HG02884 (cell line): Measurements from ENCODE around the gene SPINK8.
"Not testable (repeated sequence)": the region's sequence is repeated elsewhere in the genome, so short reads cannot be mapped to it uniquely, and the experiment has no call there.

Source experiments
- ATAC-seq: cut with Tn5 transposase; IDR thresholded peaks from one replicate; pipeline ENCODE4 v1.9.1; 2021; ENCODE audit warnings: mild to moderate bottlenecking, moderate library complexity; ENCODE audit not compliant: unreplicated experiment

The SPINK8 gene

DNA sequence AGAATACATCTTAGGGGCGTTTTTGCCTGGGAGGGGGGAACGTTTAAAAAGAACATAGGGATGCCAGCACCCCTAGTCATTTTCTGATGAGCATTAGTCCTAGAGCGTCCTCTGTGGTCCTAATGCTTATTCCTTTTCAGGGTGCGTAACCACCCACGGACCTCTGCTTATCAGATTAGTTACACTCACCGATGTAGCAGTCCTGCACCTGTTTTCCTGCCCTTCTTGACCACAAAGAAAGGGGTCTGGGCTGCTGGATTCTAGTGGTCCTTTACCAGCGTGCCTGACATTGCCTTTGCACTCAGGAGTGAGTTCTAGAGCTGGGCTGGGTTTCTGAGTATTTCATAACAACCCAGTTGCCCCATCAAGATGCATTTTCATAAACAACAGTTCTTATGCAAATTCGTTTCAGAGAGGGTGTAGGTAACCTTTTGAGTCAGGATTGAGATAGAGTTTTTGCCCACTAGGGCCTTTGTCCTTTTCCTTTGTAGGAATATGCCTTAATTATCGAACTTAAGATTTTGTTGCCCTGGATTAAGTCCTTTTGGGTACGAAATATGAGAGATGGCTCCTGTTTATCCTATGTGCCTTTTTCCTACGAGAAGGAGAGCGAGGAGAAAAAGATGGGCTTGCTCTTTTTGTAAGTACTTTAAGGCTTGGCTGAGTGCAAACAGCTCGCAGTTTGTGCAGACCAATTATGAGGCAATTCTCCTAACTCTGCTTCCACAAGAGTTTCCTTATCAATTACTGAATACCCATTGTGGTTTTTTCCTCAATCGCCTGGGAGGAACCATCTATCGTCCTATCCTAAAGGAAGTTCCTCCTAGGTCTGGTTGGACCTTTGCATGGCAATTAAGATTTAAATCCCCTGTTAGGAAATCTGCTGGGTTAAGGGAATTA, at the start of gene SPINK8:
SPINK8 (minus strand) TSS at position 316 of the 900 bp plus-strand sequence. CDS start 5,320 bp downstream, outside the sequence.
- not testable (repeated sequence) for ATAC-seq

DNA sequence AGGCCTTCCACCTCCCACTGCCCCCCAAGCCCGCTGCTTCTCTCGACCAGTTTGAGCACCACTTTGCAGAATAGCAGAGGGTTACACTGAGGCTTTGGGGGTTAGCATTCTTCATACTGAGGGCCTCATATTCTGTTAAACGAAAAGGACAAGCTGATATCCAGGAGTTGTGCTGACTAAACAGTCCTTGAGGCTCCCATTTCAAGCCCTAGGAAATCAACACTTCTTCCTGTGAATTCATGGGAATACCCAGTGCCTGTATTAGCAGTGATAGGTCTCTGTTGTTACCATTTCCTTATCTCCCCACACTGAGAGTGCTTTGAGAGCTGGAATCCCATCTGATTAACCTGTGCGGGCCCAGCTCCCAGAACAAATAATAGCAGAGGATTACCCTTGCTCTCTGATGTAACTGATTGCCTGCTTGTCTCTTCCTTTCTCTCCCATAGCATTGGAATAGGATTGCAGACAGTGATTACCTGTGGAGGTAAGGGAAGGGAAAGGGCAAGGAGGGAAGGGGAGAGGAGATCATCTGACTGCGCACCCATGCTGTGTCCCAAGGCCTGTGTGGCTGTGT, 39.5 kb upstream of the SPINK8 start:
- no peak for ATAC-seq

GRCh38 chr3:48372377-48372770, 38.9 kb upstream of the SPINK8 start:
- no peak for ATAC-seq

DNA sequence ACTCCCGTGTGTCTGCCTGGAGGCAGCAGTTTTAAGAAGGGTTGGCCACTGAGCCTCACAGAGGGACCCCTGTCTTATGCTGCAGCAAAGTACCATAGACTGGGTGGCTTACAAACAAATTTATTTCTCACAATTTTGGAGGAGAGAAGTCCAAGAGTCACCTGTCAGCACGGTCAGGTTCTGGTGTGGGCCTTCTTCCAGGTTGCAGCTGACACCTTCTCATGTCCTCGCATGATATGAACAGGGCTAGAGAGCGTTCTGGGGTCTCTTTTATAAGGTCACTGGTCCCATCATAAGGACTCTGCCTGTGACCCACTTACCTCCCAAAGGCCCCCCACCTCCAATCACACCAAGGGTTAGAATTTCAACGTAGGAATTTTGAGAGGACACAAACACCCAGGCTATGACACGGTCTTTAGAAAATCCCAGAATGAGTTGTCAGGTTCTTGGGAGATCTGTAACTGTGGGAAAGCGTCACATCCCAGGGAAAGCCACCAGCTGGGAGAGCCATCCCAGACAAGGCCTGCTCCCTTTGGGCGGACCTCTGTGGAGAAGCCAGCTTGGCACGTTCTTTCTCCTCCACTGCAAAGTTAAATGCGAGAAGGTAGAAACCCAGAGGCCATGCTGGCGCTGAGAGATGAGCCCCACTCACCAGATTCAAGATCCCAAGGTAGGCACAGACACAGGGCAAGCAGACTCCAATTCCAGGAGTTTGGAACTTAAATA, 38.4 kb upstream of the SPINK8 start, which contains the start of gene FBXW12:
FBXW12 (plus strand) TSS at position 569 of the 726 bp plus-strand sequence. CDS start 549 bp downstream, outside the sequence.
- no peak for ATAC-seq

DNA sequence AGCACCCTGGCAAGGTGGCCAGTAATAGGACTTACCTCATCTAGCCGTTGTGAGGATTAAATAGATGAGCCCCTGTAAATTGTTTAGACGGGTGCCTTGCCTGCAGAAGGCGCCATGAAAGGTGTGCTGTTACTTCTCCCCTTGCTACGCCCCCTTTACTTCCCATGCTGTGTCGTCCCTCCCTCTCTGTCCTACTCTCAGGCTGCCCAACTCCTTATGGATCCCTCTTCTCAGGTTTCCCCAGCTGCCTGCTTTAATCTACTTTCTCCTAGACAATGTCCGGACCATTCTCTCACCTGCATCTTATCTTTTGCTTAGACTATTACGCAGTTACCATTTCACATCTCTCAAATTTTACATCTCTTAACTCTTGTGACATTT, 36.9 kb upstream of the SPINK8 start:
- ATAC-seq: no peak

DNA sequence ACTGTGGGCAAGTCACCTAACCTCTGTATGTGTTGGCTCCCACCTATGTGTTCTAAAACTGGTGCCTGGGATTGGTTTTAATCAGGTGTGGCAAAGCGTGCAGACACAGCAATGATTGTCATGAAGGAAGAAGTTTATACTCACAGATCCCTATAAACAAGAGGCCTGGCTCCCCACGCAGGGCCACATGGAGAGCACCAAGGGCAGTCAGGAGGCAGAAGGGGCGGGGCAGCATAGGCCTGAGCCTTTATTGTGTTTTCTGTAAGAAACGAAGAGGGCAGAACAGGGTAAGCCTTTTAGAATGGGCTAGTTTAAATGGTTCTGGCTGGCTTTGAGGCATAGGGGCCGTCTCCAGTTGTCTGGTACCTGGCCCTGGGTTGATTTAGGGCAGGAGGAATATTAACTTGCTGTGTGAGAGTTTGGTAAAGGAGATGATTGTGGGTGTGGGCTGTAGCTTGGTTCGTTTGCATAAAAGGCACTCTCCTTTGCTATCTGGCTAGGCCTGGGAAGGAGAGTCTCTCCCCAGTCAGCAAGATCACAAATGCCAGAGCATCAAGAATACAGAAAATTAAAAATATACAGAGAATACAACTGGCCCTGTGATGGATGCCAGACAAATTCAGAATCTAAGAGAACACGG, 36.4 kb upstream of the SPINK8 start:
- ATAC-seq: no peak

GRCh38 chr3:48367201-48367600, 33.7 kb upstream of the SPINK8 start:
- no peak for ATAC-seq

DNA sequence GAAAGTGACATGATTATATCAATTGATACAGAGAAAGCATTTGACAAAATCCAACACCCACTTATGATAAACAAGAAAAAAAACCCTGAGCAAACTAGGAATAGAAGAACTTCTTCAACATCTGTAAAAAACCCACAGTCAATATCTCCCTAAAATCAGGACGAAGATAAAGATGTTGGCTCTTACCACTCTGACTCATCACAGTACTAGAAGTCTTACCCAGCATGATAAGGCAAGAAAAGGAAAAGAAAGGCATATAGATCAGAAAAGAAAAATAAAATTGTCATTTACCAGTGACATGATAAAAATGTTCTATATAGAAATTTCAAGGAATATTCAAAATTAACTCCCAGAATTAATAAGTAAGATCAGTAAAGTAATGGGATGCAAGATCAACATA, 31.4 kb upstream of the SPINK8 start:
- ATAC-seq: no peak

DNA sequence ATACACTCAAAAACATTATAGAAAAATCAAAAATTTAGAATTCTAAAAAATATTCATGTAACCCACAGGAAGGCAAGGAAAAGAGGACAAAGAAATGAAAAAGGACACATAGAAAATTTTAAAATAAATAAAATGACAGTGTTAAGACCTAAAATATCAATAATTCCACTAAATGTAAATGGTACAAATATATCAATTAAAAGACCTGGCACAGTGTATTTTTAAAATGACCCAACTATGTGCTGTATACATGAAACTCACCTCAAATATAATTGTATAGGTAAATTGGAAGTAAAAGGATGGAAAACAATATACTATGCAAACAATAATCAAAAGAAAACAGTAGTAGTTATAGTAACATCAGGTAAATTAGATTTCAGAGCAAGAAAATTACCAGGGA, 28.5 kb upstream of the SPINK8 start:
- ATAC-seq: no peak

DNA sequence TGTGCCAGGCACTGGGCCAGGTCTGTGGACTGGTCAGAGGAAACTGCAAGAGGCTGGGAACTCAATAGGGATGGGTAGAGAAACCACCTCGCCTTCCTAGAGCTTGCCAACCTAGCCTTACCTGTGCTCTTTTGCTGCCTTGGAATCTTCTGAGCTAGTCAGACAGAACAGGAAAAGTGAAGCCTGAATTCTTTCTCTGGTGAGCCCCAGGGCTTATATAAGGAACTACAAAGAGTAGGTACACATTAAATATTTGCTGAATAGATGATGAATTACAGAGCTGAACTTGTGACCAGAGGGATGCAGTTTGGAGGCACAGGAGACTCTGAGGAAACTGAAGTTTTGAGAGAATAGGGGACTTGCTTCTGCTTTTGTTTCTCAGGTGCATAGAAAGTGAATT, 23.0 kb upstream of the SPINK8 start:
- ATAC-seq: no peak

GRCh38 chr3:48353987-48354386, 20.5 kb upstream of the SPINK8 start:
- ATAC-seq: no peak

- no peak for ATAC-seq
Measured at GRCh38 chr3:48352546-48352945, 19.1 kb upstream of the SPINK8 start.

- ATAC-seq: no peak
Measured at GRCh38 chr3:48347500-48347899, 14.0 kb upstream of the SPINK8 start.

DNA sequence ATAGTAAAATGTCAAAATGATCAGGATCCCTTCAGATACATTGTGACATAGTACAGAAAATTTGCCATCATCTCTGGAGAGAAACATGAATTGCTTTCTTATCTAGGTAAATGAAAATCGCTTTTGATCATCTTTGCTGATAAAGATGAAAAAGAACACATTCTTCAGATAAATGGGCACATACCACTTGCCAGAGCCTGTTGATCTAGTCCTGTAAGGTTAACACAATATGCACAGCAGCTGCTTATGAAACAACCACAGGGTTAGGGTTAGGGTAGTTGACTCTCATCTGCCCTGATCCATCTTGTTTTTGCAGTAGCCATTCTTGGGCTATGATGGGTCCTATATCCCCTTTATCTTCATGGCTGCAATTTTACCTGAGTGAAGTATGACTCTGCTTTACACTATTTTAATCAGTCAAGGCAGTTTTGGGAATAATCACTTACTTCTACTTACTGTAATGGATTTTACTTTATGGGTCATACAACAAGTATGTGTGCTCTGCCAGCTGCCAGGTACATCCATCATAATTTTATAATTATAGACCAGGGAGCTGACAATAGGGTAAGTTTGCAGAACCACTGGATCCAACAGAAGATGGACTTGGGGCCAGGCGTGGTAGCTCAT, 12.6 kb upstream of the SPINK8 start:
- ATAC-seq: no peak

DNA sequence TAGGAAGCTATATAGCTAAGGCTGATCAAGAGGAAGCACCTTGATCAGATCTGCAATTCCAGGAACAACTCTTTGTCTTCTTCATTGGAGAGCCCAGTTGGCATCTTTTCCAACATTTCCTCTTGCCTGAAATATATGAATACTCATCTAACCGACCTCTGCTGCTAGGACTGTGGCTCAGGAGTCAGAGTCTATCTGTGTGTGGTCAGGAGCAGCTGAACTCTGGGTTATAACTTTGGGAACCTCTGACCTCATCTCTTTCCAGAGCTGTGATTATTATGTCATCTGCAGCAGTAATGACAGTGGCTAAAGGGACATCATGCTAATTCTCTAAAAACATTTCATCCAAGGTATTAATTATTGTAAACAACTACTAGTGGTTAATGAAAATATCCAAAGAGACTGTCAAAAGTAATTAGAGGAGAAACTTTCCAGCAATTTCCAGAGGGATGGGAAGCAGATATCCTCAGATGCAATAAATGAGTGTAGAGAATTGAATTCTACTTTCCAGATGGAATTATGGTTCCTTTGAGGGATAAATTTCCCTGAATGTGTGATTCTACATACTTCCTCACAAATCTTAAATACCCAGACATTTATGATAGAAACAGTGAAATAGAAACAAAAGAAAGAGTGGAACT, 11.5 kb upstream of the SPINK8 start:
- no peak for ATAC-seq

DNA sequence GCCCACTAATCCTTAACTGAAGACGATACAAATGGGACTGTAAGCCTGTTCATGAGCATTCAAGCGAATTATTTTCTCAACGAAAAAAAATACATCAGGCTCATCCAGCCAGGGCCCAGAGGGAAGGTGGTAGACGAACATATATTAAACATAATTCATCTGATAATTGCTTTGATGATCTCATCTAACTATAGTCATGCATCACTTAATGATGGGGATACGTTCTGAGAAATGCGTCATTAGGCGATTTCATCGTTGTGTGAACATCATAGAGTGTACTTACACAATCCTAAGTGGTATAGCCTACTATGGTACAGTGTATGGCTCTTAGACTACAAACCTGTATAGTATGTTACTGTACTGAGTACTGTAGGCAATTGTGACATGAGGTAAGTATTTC, 10.0 kb upstream of the SPINK8 start:
- ATAC-seq: no peak

DNA sequence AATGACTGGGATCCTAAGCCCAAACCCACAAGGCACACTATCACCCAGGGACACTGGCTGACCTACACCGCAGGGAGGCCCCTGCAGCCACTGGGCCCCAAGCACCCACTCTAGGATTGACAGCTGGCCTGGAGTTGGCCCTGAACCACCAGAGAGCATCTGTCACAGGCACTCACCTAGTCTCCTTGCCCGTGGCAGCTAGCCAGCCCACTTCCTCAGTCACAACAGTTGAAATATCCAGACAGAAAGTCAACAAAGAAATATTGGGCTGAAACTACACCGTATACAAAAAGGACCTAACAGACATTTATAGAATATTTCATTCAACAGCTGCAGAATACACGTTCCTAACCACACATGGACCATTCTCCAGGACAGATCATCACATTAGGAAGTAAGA, 5.2 kb upstream of the SPINK8 start:
- no peak for ATAC-seq

DNA sequence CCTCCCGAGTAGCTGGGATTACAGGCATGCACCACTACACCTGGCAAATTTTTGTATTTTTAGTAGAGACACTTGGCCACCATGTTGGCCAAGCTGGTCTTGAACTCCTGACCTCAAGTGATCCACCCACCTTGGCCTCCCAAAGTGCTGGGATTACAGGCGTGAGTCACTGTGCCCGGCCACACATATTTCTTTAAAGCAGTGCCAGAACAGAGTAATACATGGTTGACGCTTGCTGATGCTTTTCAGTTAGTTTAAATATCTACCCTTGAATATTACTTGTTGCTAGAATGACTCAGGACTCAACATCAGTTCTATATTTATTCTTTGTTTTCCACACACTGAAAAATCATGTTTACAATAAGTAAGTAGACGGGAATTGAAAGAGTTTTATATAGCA, 4.1 kb upstream of the SPINK8 start:
- ATAC-seq: not testable (repeated sequence)

GRCh38 chr3:48335286-48335685, 1.8 kb upstream of the SPINK8 start:
- ATAC-seq: not testable (repeated sequence)

DNA sequence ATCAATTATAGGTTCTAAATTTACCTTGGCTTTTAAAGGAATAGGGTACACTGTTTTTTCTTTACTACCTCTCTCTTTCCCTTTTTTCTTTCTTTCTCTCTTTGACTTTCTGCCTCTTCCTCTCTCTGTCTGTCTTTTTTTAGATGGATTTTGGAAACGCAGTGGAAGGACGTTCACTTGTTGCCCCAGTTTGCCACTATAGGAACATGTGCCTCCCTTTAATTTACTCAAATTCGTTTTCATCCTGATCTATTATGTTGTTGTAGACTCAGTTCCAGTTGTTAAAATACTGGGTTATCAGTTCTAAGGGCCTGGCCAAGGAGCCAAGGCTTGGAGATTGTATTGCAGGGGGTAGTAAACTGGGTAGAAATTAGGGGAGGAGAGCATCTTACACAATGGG, 1.1 kb upstream of the SPINK8 start:
- no peak for ATAC-seq
